ENCODE measurements around the gene CMTM4. TPM values are rescaled to one million over a fixed set of nuclear protein-coding genes. Genes with fewer than 3 reads are reported as not detected.
"Not testable (repeated sequence)": the region's sequence is repeated elsewhere in the genome, so short reads cannot be mapped to it uniquely, and the experiment has no call there.

CMTM4 gene
- total and polyA plus RNA-seq, 12 donors = 4.5 to 14.6 (median 11.7) TPM

DNA sequence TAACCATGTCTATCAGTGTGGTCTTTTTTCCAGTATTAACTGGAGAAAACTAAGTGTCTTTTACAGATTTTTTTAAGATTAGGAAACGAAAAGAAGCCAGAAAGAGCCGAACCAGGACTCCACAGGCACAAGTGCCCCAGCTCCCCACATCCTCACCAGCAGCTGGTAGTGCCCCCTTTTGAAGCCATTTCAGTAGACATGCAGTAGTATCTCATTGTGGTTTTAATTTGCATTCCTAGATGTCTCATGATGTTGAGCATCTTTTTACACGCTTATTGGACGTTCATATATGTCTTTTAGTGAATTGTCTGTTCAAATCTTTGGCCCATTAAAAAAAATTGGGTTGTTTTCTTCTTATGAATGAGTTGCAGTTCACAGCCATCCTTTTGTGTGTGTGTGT lies 96.8 kb downstream of the CMTM4 start:
- WGBS, 2 donors = 94 to 95% methylated on average over 4 of the region's 4 CpGs
- Histone ChIP-seq H3K9me3 (no peaks in the 10 kb centered on the region), H3K27ac (no peak overlapping the region), H3K27me3 (peaks cover 0 to 5% (median 0%) of the 10 kb centered on the region in 7 donors), H3K36me3 (no peaks in the 10 kb centered on the region), H3K4me1 (peaks cover 0 to 11% (median 7%) of the 10 kb centered on the region in 9 donors), H3K4me3 (no peak overlapping the region)
- no peak for DNase-seq
- ATAC-seq = no peak
- TF ChIP-seq, protein P1, sequence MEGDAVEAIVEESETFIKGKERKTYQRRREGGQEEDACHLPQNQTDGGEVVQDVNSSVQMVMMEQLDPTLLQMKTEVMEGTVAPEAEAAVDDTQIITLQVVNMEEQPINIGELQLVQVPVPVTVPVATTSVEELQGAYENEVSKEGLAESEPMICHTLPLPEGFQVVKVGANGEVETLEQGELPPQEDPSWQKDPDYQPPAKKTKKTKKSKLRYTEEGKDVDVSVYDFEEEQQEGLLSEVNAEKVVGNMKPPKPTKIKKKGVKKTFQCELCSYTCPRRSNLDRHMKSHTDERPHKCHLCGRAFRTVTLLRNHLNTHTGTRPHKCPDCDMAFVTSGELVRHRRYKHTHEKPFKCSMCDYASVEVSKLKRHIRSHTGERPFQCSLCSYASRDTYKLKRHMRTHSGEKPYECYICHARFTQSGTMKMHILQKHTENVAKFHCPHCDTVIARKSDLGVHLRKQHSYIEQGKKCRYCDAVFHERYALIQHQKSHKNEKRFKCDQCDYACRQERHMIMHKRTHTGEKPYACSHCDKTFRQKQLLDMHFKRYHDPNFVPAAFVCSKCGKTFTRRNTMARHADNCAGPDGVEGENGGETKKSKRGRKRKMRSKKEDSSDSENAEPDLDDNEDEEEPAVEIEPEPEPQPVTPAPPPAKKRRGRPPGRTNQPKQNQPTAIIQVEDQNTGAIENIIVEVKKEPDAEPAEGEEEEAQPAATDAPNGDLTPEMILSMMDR (IDR thresholded peaks at IDR 0.05) = no peak
- intact Hi-C loops (cut with DNase I) = loop anchor here in 7 of 10 donors (5.0 to 10.0 kb wide), 5 partner anchors 85 to 265 kb away; no protein-coding TSS in a partner anchor

DNA sequence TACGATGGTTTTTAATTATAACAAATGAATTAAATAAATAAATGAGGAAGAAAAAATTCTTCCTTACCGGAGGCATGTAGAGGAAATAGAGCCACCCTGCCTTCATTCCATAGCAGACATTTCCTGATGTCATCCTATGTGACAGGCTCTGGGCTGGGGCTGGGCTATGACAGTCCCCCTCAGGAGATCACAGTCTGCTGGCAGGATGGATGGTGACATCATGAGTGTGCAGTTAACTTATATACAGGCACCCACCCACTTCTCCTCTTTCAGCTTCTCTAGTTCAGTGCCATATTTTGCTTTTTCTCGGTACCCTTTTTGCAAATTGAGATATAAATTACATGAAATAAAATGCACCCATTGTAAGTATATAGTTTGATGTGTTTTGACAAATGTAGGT lies 98.4 kb downstream of the CMTM4 start:
- Histone ChIP-seq H3K4me3 (no peak overlapping the region), H3K27me3 (peaks cover 0 to 5% (median 0%) of the 10 kb centered on the region in 7 donors), H3K9me3 (peaks cover 0 to 3% (median 0%) of the 10 kb centered on the region in 11 donors), H3K27ac (no peak overlapping the region), H3K36me3 (no peaks in the 10 kb centered on the region), H3K4me1 (peaks cover 0 to under 1% (median 0%) of the 10 kb centered on the region in 9 donors)
- intact Hi-C loops (cut with DNase I) = no loop called here
- DNase-seq (no peak), ATAC-seq (no peak)
- TF ChIP-seq, protein P1 (IDR thresholded peaks at IDR 0.05) = no peak
- WGBS, 2 donors = 55 to 71% methylated on average over 3 of the region's 3 CpGs

DNA sequence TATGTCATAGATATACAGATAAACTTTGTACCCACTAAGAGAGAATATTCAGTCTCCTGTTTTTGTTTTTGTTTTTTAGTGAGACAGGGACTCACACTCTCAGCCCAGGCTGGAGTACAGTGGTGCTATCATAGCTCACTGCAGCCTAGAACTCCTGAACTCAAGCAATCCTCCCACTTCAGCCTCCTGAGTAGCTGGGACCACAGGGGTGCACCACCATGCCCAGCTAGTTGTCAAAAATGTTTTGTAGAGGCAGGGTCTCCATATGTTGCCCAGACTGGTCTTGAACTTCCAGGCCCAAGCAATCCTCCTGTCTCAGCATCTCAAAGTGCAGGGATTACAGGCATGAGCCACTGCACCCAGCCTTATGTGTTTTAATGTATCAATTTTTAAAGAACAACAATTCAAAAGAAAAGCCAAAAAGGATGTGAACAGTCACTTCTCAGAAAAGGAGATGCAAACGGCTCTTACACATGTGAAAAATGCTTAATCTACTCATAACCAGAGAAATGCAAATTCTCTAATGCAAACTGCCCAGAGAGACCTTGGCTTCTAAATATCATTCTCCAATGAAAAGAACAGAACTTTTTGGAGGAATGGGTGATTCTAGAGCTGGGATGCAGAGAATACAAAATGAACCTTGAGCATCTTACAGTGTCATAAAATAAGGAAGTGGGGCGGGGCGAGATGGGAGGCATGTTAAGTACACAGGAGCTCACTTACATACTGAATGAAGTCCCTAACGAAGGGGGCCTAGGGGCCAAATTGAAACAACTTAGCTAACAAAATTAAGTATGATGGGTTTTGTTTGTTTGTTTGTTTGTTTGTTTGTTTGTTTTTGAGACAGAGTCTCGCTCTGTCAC lies 99.3 kb downstream of the CMTM4 start:
- Histone ChIP-seq H3K4me3 (no peak overlapping the region), H3K27me3 (peaks cover 0 to 5% (median 0%) of the 10 kb centered on the region in 7 donors), H3K36me3 (no peaks in the 10 kb centered on the region), H3K27ac (no peak overlapping the region), H3K4me1 (no peaks in the 10 kb centered on the region), H3K9me3 (peaks cover 0 to 3% (median 0%) of the 10 kb centered on the region in 11 donors)
- no peak for DNase-seq
- 84 to 89% methylated on average over 5 of the region's 5 CpGs for WGBS, 2 donors
- intact Hi-C loops (cut with DNase I) = no loop called here
- no peak for ATAC-seq
- TF ChIP-seq, protein P1 (IDR thresholded peaks at IDR 0.05) = no peak

DNA sequence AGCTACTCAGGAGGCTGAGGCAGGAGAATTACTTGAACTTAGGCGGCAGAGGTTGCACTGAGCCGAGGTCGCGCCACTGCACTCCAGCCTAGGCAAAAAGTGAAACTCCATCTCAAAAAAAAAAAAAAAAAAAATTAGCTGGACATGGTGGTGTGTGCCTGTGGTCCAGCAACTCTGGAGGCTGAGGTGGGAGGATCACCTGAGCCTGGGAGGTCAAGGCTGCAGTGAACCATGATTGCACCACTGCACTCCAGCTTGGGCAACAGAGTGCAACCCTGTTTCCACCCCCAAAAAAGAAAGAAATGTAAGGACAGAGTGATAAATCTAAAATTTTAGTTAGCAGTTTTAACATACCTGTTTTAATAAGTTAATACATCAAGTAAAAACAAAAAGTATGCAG lies 100.0 kb downstream of the CMTM4 start:
- intact Hi-C loops (cut with DNase I); H3K4me1 ChIP-seq; H3K9me3 ChIP-seq; H3K36me3 ChIP-seq; H3K27ac ChIP-seq; ATAC-seq; H3K27me3 ChIP-seq; H3K4me3 ChIP-seq; DNase-seq: not testable (repeated sequence)
- 97 to 99% methylated on average over 4 of the region's 4 CpGs for WGBS, 2 donors

DNA sequence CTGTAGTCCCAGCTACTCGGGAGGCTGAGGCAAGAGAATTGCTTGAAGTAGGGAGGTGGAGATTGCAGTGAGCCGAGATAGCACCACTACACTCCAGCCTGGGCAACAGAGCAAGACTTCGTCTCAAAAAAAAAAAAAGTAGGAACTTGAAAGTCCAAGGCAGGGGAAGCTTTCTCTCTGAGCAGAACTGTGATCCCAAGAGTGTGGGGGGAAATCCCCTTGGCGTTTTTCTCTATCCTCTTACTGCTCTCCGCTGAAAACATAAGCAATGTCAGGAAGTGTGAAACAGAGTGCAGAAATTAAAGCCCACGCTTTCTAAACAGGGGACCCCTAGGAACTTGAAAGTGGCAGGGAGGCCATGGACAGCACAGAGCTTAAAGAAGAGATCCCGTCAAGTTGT lies 101.8 kb downstream of the CMTM4 start:
- Histone ChIP-seq H3K4me1 (peaks cover 0 to 9% (median 0%) of the 10 kb centered on the region in 9 donors), H3K4me3 (no peak overlapping the region), H3K27me3 (no peaks in the 10 kb centered on the region), H3K36me3 (no peaks in the 10 kb centered on the region), H3K9me3 (peaks cover 0 to 3% (median 0%) of the 10 kb centered on the region in 11 donors), H3K27ac (no peak overlapping the region)
- TF ChIP-seq, protein P1 (IDR thresholded peaks at IDR 0.05) = no peak
- DNase-seq (no peak), ATAC-seq (no peak)
- WGBS, 2 donors = 59 to 67% methylated on average over 7 of the region's 7 CpGs
- intact Hi-C loops (cut with DNase I) = loop anchor here in 1 of 10 donors (5.0 kb wide), 1 partner anchor 192 kb away; no protein-coding TSS in a partner anchor

Measured in heart right ventricle (tissue), 16 donors.